IgD-negative memory B cell (primary cell): ENCODE data around the gene LLGL2. TPM values are rescaled to one million over a fixed set of nuclear protein-coding genes. Genes with fewer than 3 reads are reported as not detected.

Experiments used
- H3K27ac Mint-ChIP-seq, 3 donors: one replicate each; pipeline ENCODE4 v1.8.0; 2020 to 2022; ENCODE audit warnings: mild to moderate bottlenecking in 3 of 3, mixed read lengths in 3 of 3, moderate library complexity in 1 of 3
- H3K27me3 Mint-ChIP-seq: one replicate; pipeline ENCODE4 v1.8.0; 2021; ENCODE audit warnings: mixed read lengths
- H3K36me3 Mint-ChIP-seq: one replicate; pipeline ENCODE4 v1.8.0; 2020; ENCODE audit warnings: mild to moderate bottlenecking, mixed read lengths
- H3K4me1 Mint-ChIP-seq, 3 donors: one replicate each; pipeline ENCODE4 v1.8.0; 2020 to 2022; ENCODE audit warnings: mixed read lengths in 3 of 3, mild to moderate bottlenecking in 1 of 3
- H3K4me3 Mint-ChIP-seq, 4 donors: one replicate each; pipeline ENCODE4 v1.8.0; 2020 to 2022; ENCODE audit warnings: mild to moderate bottlenecking in 4 of 4, mixed read lengths in 4 of 4, moderate library complexity in 3 of 4
- H3K9me3 Mint-ChIP-seq, 3 donors: one replicate each; pipeline ENCODE4 v1.8.0; 2020 to 2021; ENCODE audit warnings: mixed read lengths in 3 of 3, mild to moderate bottlenecking in 1 of 3
- polyA plus RNA-seq: library from polyadenylated mRNA; unstranded; fragments of 300-500 nt; fragmentation: Illumina TruSeq; gene quantifications from one replicate; pipeline ENCODE4 v1.2.3, GENCODE V29; 2021

LLGL2 gene
- polyA plus RNA-seq, 1 donor from 2014 or later, result 21.8 TPM

DNA sequence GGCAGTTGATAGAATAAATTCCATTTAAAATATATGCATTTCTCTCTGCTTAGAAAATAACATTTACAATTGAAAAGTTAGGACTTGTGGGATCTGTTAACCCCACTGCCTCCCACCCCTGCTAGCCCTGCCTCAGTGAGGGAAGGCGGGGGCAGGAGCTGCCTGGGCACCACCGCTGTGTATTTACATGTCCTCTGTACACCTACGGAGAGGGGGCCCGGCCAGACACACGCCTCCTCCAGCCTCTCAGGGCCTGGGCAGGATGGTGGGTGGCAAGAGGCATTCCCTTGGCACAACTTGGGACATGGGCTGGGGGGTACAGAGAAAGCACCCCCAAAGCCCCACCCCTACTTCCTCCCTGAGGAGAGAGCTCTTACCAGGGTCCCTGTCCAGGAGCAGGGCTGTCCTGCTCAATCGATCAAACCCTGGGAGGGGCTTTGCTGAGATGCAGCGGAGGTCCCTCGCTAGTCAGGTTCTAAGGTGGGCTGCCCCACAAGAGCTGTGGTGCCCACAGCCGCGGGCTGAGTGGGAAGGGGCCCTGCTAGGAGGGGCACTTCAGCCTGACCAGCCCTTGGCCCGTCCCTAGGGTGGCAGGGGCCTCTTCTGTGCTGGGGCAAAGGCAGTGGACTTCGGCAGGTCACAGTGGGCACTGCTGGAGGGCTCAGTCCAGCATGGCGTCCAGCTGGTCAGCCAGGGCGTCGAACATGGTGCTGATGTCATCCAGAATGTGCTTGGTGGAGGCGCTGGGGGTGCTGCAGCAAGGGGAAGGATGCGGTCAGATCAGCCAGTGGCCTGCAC is 24.9 kb upstream of the LLGL2 start:
- H3K4me1 Mint-ChIP-seq, result no peaks in the 10 kb centered on the region
- no peak overlapping the region for H3K27ac Mint-ChIP-seq
- H3K27me3 Mint-ChIP-seq, result no peaks in the 10 kb centered on the region

DNA sequence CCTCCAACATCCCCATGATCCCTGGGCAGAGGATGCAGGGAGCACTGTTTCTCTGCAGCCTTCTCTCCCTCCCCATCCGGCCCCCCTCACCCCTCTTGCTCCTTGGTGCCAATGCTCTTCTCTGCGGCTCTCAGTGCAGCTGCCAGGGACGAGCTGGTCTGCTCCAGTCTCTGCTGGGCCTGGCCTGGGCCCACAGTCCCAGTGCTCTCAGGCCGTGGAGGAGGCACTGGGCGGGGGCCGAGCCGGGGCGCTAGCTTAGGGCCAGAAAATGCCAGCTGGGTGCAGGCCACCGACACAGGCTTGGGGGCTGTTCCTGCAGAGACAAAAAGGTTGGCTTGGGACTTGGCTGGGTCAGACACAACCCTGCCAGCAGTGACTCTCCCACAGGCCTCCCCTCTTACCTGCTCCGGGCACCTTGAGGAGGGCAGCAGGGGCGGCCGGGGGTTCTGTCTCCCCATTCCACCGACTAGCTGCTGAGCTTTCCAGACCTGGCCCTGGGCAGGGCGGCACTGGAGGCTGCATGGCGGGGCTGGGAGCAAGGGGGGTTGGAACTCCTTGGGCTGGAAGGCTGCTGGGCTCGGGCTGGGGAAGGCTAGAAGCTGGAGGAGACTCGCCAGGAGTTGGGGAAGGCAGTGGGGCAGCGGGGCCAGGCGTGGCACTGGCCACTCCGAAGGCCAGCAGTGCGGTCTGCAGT is 24.0 kb upstream of the LLGL2 start:
- Mint-ChIP-seq H3K4me3 (peak overlapping the region in 1 of 4 donors; percentile 76), H3K27me3 (no peaks in the 10 kb centered on the region), H3K36me3 (peaks cover 5% of the 10 kb centered on the region), H3K9me3 (no peaks in the 10 kb centered on the region), H3K27ac (no peak overlapping the region), H3K4me1 (no peaks in the 10 kb centered on the region)

More for the DNA sequence above, 24.9 kb upstream of the LLGL2 start:
- no peak overlapping the region for H3K4me3 Mint-ChIP-seq
- H3K9me3 Mint-ChIP-seq, result no peaks in the 10 kb centered on the region
- peaks cover 5% of the 10 kb centered on the region for H3K36me3 Mint-ChIP-seq

DNA sequence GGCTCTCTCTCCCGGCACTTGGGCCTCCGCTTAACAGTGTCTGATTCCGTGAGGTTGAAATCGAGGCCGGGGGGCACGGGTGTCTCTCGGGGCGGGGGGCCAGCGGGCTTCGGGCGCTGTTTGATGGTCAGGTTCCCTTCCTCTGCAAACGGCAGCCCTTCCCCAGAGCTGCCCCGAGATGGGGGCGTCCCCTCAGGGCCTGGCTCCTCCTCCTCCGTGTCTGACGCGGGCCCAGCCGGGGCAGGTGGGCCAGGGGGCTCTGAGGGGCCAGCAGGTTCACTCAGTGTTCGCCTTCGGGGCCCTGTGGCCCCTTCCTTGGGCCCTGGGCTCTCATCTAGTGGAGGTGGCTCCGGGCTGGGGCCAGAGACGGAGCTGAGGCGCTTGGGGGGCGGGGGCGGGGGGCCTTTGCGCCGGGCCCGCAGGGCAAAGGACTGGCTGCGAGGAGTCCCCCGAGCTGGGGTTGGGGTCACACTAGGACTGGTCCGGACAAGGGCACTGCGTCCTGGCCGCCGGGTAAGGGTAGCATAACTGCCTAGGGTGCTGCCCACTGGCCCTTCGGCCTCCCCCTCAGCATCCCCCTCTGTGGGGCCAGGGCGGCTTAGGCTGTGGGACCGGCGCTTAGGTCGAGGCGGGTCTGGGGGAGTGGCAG is 23.3 kb upstream of the LLGL2 start:
- Mint-ChIP-seq H3K4me1 (no peaks in the 10 kb centered on the region), H3K27ac (no peak overlapping the region), H3K4me3 (peak overlapping the region in 1 of 4 donors; percentile 76), H3K36me3 (peaks cover 1% of the 10 kb centered on the region), H3K27me3 (no peaks in the 10 kb centered on the region), H3K9me3 (no peaks in the 10 kb centered on the region)

DNA sequence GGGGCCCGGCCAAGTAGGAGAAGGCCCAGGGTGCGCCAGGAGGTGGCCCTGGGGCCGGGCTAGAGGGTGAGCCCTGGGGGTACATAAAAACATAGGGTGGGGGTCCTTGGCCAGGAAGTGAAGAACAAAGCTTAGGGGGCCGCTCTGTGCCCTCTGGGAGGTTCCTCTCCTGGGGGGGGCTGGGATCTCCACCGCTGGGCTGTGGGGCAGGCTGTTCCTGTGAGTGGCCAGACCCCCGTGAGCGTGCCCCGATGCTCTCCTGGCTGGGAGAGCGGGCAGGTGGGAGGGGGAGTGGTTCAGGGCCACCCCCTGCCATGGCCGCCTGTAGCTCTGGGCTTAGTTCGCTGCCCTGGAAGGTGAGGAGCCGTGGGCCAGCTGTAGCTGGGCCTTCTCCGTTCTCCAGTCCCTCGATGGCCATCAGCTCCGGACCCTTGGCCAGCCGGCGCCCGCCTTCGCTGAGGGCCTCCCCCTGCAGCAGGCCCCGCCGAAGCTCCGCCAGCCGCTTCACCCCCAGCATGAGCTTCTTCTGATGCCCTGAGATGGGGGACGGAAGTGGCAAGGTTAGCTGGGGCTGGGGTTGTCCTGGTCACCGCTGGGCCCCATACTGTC is 22.7 kb upstream of the LLGL2 start:
- no peaks in the 10 kb centered on the region for H3K36me3 Mint-ChIP-seq
- no peaks in the 10 kb centered on the region for H3K9me3 Mint-ChIP-seq
- no peak overlapping the region for H3K4me3 Mint-ChIP-seq
- no peaks in the 10 kb centered on the region for H3K27me3 Mint-ChIP-seq
- no peaks in the 10 kb centered on the region for H3K4me1 Mint-ChIP-seq
- H3K27ac Mint-ChIP-seq, result no peak overlapping the region

DNA sequence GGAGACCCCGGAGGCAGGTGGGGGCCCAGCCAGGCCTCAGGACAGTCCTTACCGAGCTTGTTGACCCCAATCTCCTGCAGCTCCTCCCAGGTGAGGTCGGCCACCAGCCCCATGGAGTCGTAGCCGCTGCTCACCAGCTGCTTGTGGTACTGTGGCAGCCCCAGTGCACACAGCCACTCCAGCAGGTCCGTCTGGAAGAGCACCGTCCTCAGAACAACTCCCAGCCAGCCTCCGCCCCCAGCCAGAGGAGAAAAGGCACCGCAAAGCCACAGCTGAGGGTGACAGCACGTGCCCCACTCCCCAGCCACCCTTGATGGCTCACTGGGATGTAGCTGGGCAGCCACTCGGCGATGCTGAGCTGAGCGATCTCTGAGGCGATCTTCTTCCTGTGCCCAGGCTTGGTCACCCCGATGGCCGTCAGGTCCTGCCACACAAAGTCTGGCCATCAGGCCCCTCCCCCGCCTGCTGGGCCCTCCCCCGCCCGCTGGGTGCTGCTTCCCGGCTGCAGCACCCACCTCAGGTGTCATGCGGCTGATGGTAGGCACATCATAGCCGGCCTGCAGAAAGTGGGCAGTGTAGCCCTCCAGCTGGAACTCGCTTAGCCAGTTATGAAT is 22.1 kb upstream of the LLGL2 start:
- Mint-ChIP-seq H3K36me3 (no peaks in the 10 kb centered on the region), H3K9me3 (no peaks in the 10 kb centered on the region), H3K4me3 (no peak overlapping the region), H3K4me1 (no peaks in the 10 kb centered on the region), H3K27ac (no peak overlapping the region), H3K27me3 (no peaks in the 10 kb centered on the region)

DNA sequence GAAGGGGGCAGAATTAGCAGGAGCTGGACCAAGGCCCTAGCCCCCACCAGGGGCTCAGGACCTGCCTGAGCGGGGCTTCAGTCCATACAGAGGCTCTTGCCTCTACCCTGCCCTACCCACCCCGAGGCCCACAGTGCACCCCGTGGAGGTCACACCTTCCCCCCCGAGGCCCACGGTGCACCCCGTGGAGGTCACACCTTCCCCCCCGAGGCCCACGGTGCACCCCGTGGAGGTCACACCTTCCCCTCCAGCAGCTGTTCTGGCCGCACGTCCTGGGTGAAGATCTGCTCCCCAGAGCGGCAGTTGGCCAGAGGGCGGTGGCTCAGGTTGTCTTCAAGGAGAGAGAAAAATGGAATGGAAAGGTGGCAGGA is 21.5 kb upstream of the LLGL2 start:
- Mint-ChIP-seq H3K27ac (no peak overlapping the region), H3K4me1 (no peaks in the 10 kb centered on the region), H3K4me3 (no peak overlapping the region), H3K27me3 (no peaks in the 10 kb centered on the region), H3K36me3 (no peaks in the 10 kb centered on the region), H3K9me3 (no peaks in the 10 kb centered on the region)

DNA sequence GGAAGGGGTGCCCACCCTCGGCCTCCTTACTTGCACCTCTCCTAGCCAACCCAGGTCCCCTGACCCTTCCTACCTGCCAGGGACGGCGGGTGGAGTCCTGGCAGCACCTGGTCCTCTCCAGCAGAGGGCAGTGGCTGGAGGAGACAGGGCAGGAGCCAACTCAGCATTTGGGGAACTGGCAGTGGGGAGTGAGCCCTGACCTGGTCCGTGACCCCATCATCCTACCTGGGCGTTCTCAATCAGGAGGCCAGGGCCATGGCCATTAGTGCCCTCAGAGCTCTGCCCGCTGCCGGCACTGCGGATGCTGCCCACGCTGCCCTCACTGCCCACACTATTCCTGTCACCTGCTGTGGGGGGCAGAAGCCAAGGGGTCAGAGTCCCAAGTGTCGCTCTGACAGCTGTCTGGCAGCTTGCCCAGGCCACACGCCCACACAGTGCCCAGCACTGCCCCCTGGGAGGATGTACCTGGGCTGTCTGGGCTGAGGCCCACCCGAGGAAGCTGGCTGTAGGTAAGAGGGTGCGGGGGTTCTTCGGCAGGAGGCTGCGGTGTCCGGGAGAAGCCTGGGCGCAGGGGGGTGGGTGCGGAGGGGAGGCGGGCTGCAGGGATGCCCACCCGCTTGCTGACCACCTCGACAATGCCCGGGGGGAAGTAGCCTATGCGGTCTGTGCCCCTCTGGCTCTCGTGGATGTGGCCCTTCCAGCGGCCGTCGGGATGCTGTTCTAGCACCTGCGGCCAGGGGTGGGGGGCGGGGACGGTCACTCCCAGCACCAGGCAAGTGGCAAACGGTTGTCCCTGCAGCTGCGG is 20.9 kb upstream of the LLGL2 start:
- Mint-ChIP-seq H3K9me3 (no peaks in the 10 kb centered on the region), H3K36me3 (no peaks in the 10 kb centered on the region), H3K4me1 (no peaks in the 10 kb centered on the region), H3K27me3 (no peaks in the 10 kb centered on the region), H3K27ac (no peak overlapping the region), H3K4me3 (no peak overlapping the region)

DNA sequence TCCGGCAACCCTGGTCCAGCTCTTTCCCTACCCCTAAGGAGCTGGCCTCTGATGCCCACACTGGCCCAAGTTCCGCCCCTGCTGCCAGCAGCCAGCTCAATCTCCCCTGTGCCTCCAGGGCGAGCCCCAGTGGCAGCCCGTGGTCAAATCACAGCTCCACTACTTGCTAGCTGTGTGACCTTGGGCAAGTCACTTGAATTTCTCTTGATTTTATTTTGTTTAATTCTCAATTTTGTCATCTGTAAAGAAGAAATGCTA is 20.4 kb upstream of the LLGL2 start:
- no peaks in the 10 kb centered on the region for H3K36me3 Mint-ChIP-seq
- H3K4me1 Mint-ChIP-seq, result no peaks in the 10 kb centered on the region
- H3K27ac Mint-ChIP-seq, result no peak overlapping the region
- no peak overlapping the region for H3K4me3 Mint-ChIP-seq
- H3K27me3 Mint-ChIP-seq, result no peaks in the 10 kb centered on the region
- no peaks in the 10 kb centered on the region for H3K9me3 Mint-ChIP-seq

DNA sequence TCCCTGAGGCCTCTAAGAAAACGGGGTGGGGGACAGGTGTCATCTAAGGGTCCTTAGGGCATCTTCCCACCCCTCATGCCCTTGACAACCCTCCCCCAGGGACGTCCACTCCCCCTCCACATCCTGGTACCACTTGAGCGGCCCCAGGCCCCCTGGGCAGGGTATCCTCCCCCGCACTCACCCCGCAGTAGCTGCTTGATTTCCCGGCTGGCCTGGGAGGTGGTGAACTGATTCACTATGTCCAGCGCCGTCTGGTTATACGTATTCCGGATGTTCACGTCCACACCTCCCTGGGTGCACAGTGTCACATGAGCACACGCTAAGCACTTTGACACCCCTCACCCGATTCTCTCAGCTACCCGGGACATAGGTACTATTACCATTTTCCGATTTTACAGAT is 19.9 kb upstream of the LLGL2 start:
- no peaks in the 10 kb centered on the region for H3K4me1 Mint-ChIP-seq
- H3K36me3 Mint-ChIP-seq, result no peaks in the 10 kb centered on the region
- H3K4me3 Mint-ChIP-seq, result no peak overlapping the region
- H3K27ac Mint-ChIP-seq, result no peak overlapping the region
- H3K9me3 Mint-ChIP-seq, result no peaks in the 10 kb centered on the region
- no peaks in the 10 kb centered on the region for H3K27me3 Mint-ChIP-seq

DNA sequence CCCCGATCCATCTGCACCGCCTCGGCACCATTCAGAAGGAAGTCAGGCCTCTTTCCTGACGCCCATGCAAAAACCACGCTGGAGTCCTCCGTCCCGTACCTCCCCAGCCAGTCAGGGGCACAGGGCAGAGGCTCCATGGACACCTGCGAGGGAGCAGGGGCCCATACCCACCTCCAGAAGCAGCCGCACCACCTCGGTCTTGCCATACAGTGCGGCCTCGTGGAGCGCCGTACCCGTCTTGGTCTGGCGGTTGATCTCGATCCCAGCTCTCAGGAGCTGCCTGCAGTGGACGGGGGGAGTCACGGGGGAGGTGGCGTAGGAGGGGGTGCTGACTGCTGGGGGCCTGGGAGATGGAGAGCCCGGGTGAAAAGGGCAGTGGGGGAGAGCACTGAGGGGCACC is 19.4 kb upstream of the LLGL2 start:
- Mint-ChIP-seq H3K27ac (no peak overlapping the region), H3K27me3 (no peaks in the 10 kb centered on the region), H3K36me3 (no peaks in the 10 kb centered on the region), H3K4me1 (no peaks in the 10 kb centered on the region), H3K9me3 (no peaks in the 10 kb centered on the region), H3K4me3 (no peak overlapping the region)

DNA sequence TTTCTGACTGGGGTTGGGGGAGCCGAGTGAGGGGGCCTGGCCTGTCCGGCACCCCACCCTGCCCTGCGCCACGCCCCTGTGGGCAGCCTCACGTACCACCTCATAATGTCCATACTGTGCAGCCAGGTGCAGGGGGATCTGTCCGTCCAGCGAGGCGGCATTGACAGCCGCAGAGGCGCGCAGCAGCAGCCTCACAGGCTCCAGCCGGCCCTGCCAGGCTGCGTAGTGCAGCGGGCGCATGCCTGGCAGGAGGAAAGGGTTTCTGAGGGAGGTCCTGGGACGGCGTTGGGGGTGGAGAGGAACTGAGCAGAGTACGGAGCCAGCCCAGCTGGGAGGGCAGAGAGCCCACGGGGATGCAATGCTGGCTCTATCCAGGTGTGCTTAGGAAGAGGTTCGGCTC is 18.6 kb upstream of the LLGL2 start:
- Mint-ChIP-seq H3K9me3 (no peaks in the 10 kb centered on the region), H3K4me3 (no peak overlapping the region), H3K36me3 (no peaks in the 10 kb centered on the region), H3K27ac (no peak overlapping the region), H3K27me3 (no peaks in the 10 kb centered on the region), H3K4me1 (no peaks in the 10 kb centered on the region)

DNA sequence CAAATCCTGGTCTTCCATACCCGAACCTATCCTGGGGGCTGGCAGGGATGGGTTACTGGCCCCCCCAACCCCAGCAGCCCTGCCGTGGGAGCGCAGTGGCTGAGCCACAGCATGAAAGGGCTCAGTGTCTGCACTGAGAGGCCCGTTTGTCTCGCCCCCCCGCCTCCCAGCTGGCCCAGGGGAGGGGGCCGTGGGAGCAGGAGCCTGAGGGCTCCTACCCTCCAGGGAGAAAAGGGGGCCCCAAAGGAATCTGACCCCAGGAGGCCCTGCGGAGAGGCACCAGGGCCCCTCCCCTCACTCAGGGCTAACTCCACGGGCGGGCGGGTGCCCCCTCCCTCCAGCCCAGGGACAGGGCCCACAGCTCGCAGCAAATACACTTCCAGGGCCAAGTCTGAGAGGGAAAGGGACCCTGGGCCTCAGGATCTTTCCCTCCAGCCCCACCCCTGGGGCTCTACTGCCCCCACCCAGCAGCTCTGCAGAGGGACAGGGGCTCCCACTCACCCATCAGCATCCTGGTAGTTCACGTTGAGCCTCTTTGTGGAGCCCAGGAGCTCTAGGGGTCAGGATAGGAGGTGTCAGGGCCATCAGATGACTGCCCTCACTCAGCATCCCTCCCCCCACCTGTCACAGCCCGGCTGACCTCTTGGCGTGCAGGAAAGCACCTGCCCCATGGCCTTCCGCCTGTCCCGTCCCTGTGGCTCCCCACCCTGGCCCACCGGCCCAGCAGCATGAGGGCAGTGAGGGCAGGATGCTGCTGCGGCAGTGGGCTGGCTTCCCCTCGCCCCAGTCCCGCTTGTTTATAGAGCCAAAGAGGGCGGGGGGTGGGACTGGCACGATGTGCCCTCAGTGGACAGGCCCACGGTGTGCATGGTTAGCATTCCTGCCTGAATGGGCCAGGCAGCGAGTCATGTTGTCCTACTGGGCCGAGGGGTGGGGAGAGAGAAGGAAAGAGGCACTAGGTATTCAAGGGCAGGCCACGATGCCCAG is 17.5 kb upstream of the LLGL2 start:
- Mint-ChIP-seq H3K36me3 (no peaks in the 10 kb centered on the region), H3K4me3 (no peak overlapping the region), H3K9me3 (no peaks in the 10 kb centered on the region), H3K27me3 (no peaks in the 10 kb centered on the region), H3K27ac (no peak overlapping the region), H3K4me1 (no peaks in the 10 kb centered on the region)

DNA sequence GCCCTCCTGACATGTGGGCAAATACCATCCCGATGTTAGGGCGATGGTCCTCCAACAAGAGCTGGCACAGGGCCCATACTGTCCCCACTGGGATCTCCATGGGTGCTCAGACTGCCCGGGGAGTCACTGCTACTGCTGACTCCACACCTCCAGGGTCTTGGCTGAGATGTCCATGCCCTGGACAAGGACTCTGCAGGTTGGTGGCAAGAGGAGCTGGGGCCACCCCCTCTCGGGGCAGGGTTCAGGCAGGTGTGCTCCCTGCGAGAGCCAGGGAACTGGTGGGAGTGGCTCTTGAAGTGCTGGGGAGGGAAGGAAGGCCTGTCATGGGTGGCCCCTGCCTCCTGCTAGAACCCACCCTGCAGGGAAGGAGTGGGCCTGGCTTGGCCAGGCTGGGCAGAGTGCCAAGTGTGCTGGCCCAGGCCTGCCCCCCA is 16.6 kb upstream of the LLGL2 start:
- Mint-ChIP-seq H3K27ac (no peak overlapping the region), H3K4me3 (no peak overlapping the region), H3K9me3 (no peaks in the 10 kb centered on the region), H3K36me3 (no peaks in the 10 kb centered on the region), H3K4me1 (no peaks in the 10 kb centered on the region), H3K27me3 (no peaks in the 10 kb centered on the region)
